Panc1 (cell line): ENCODE data around the gene MFAP3. TPM values are rescaled to one million over a fixed set of nuclear protein-coding genes. Genes with fewer than 3 reads are reported as not detected.

Source experiments
- ATAC-seq: fragments of 200-7000 bp; cut with Tn5 transposase; 2 replicates; pipeline ENCODE4 v1.9.1; 2020; ENCODE audit warnings: mild to moderate bottlenecking, moderate library complexity
- BruUV-seq: library from RNA; stranded (reverse); fragments of 400-500 nt; replicated peaks from 2 replicates; lab custom pipeline; 2021; lab: Mats Ljungman, UMichigan
- CTCF ChIA-PET: fragments of 300-600 bp; sonication (Branson Sonifier 250); formaldehyde crosslinking; loops from one replicate; lab custom pipeline; 2022; ENCODE audit warnings: antibody characterized with exemption; lab: Charles Lee
- POLR2A ChIA-PET: fragments of 300-600 bp; sonication (Branson Sonifier 250); formaldehyde crosslinking; loops from one replicate; lab custom pipeline; 2022; ENCODE audit warnings: antibody characterized with exemption; lab: Charles Lee
- DNase-seq: peaks from one replicate; pipeline ENCODE4 v3.0.0-alpha.2; 2010; ENCODE audit warnings: low read depth, low spot score
- H3K27ac ChIP-seq: 2 replicates; pipeline ENCODE4 v1.5.1; 2011; ENCODE audit warnings: mild to moderate bottlenecking, low read length, inconsistent platforms
- H3K27me3 ChIP-seq: fragments of 200-500 bp; sonication (Bioruptor generic); 2 replicates; pipeline ENCODE4 v1.6.0; 2014; ENCODE audit warnings: low read length, inconsistent platforms; ENCODE audit not compliant: control insufficient read depth, insufficient read depth
- H3K36me3 ChIP-seq: fragments of 200-500 bp; sonication (Bioruptor generic); 2 replicates; pipeline ENCODE4 v1.5.1; 2014; ENCODE audit warnings: inconsistent platforms, mild to moderate bottlenecking, low read length, moderate library complexity; ENCODE audit not compliant: control insufficient read depth, insufficient read depth
- H3K4me1 ChIP-seq: 2 replicates; pipeline ENCODE4 v1.5.1; 2011; ENCODE audit warnings: inconsistent platforms, mild to moderate bottlenecking, low read length, moderate library complexity; ENCODE audit not compliant: control insufficient read depth, insufficient read depth
- H3K4me3 ChIP-seq, 2 experiments: 2 replicates each; pipeline ENCODE4 v1.5.1; 2011 to 2012; ENCODE audit warnings: low read depth in 2 of 2, low read length in 2 of 2, mild to moderate bottlenecking in 2 of 2, inconsistent platforms in 1 of 2, moderate library complexity in 1 of 2
- H3K9me3 ChIP-seq: fragments of 200-500 bp; sonication (Bioruptor generic); 2 replicates; pipeline ENCODE4 v1.5.1; 2014; ENCODE audit warnings: low read depth, mild to moderate bottlenecking, inconsistent platforms, low read length, moderate library complexity; ENCODE audit not compliant: control insufficient read depth, insufficient read depth
- CTCF ChIP-seq: fragments of 450-650 bp; IDR thresholded peaks from 2 replicates; pipeline ENCODE4 v1.5.1; 2017; ENCODE audit warnings: mild to moderate bottlenecking
- POLR2AphosphoS5 ChIP-seq: IDR thresholded peaks from 2 replicates; pipeline ENCODE4 v1.6.1; 2012; ENCODE audit warnings: mild to moderate bottlenecking, low read depth, low read length, moderate library complexity
- REST ChIP-seq, 2 experiments: IDR thresholded peaks; 2 replicates each; pipeline ENCODE4 v1.6.1; 2011 to 2012; ENCODE audit warnings: low read depth in 2 of 2, control low read depth in 1 of 2, low read length in 1 of 2, mild to moderate bottlenecking in 1 of 2, moderate library complexity in 1 of 2; ENCODE audit not compliant: insufficient read depth in 1 of 2
- SIN3A ChIP-seq: IDR thresholded peaks from 2 replicates; pipeline ENCODE4 v1.6.1; 2012; ENCODE audit warnings: low read depth, mild to moderate bottlenecking, low read length, moderate library complexity, borderline replicate concordance; ENCODE audit not compliant: insufficient read depth
- TCF7L2 ChIP-seq: IDR thresholded peaks from 2 replicates; pipeline ENCODE4 v1.6.1; 2011; ENCODE audit warnings: mild to moderate bottlenecking, low read depth, low read length, inconsistent platforms
- in situ Hi-C: cut with HindIII; loops from 2 replicates; pipeline ENCODE4 v1.10.0; 2016; ENCODE audit warnings: low sequenced_read_pairs, low pct_unique_long_range_greater_than_20kb
- intact Hi-C: fragments of 100-400 bp; cut with micrococcal nuclease; formaldehyde crosslinking; loops from one replicate; pipeline ENCODE4 v1.10.0; 2022; ENCODE audit not compliant: unreplicated experiment
- total RNA-seq: library from RNA; stranded (reverse); gene quantifications from one replicate; pipeline ENCODE4 v1.2.1, GENCODE V29; 2021; ENCODE audit not compliant: unreplicated experiment

The MFAP3 gene
- total RNA-seq, 1 experiment from 2014 or later: 24.2 TPM

DNA sequence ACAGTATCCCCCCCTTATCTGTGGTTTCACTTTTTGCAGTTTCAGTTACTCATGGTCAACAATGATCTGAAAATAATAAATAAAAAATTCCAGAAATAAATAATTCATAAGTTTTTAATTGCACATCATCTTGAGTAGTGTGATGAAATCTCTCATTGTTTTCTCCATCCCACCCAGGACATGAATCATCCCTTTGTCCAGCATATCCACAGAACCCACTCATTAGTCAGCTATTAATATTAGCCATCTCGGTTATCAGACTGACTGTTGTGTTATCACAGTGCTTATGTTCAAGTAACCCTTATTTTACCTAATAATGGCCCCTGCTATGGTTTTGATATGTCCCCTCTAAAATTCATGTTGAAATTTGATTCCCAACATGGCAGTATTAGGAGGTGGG lies 40.8 kb upstream of the MFAP3 start:
- H3K4me3 ChIP-seq: no peak overlapping the region
- TF ChIP-seq SIN3A: no peak
- TF ChIP-seq TCF7L2: no peak
- TF ChIP-seq CTCF: no peak
- no peak for TF ChIP-seq REST (IDR thresholded peaks at IDR 0.05; ENCODE audit: insufficient read depth in 1 of 2, low read depth in 2 of 2, low read length in 1 of 2)
- no peak for TF ChIP-seq POLR2AphosphoS5
- H3K36me3 ChIP-seq: no peaks in the 10 kb centered on the region
- H3K9me3 ChIP-seq: no peaks in the 10 kb centered on the region
- H3K4me1 ChIP-seq: no peaks in the 10 kb centered on the region
- DNase-seq: no peak
- ATAC-seq: no peak
- BruUV-seq: no TSS peak
- in situ Hi-C loops: no loop called here
- ChIA-PET CTCF (no interaction called here), POLR2A (no interaction called here)
- no peaks in the 10 kb centered on the region for H3K27me3 ChIP-seq
- H3K27ac ChIP-seq: no peak overlapping the region
- intact Hi-C loops: no loop called here

DNA sequence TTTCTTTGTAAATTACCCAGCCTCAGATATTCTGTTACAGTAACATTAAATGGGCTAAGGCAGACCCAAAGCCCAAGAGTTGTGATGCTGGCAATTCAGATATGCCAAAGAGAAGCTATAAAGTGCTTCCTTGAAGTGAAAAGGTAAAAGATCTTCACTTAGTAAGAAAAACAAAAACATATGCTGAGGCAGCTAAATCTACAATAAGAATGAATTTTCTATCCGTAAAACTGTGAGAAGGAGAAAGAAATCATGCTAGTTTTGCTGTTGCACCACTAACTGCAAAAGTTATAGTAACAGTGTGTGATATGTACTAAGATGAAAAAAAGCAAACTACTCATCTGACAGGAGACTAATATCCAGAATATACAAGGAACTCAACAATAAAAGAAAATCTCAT lies 40.0 kb upstream of the MFAP3 start:
- H3K36me3 ChIP-seq: no peaks in the 10 kb centered on the region
- no peak overlapping the region for H3K27ac ChIP-seq
- in situ Hi-C loops (no loop called here), intact Hi-C loops (no loop called here)
- H3K4me3 ChIP-seq: no peak overlapping the region
- ATAC-seq (no peak), DNase-seq (no peak)
- BruUV-seq: no TSS peak
- CTCF ChIA-PET: no interaction called here
- H3K4me1 ChIP-seq: no peaks in the 10 kb centered on the region
- H3K27me3 ChIP-seq: no peaks in the 10 kb centered on the region
- POLR2A ChIA-PET: no interaction called here
- H3K9me3 ChIP-seq: no peaks in the 10 kb centered on the region
- no peak for TF ChIP-seq SIN3A
- TF ChIP-seq REST (IDR thresholded peaks at IDR 0.05; ENCODE audit: insufficient read depth in 1 of 2, low read depth in 2 of 2, low read length in 1 of 2): no peak
- no peak for TF ChIP-seq TCF7L2
- no peak for TF ChIP-seq CTCF
- no peak for TF ChIP-seq POLR2AphosphoS5
